NT2/D1 (cell line): Measurements from ENCODE around the gene MGAT4A.

Source experiments
- SUZ12 ChIP-seq: IDR thresholded peaks from 2 replicates; pipeline ENCODE4 v1.6.1; 2011; ENCODE audit not compliant: insufficient read length, insufficient read depth; ENCODE audit errors: extremely low read depth
- ZNF274 ChIP-seq: IDR thresholded peaks from 2 replicates; pipeline ENCODE4 v1.6.1; 2011; ENCODE audit warnings: mild to moderate bottlenecking, low read depth, low read length

GRCh38 chr2:98607104-98607503, 123.8 kb downstream of the MGAT4A start:
- TF ChIP-seq SUZ12 = no peak
- TF ChIP-seq ZNF274 = no peak
